Ascending aorta (tissue), 2 donors: ENCODE data around the gene ULK4. TPM values are rescaled to one million over a fixed set of nuclear protein-coding genes. Genes with fewer than 3 reads are reported as not detected.
A peak's percentile ranks its signal among the peaks of the same experiment; 100 is the strongest.

Experiments
- DNase-seq, 2 donors: peaks; one replicate each; pipeline ENCODE4 v3.0.0-alpha.2; 2019; ENCODE audit warnings: low spot score in 2 of 2
- H3K27ac ChIP-seq, 2 donors: fragments of 200-600 bp; sonication (generic); one replicate each; pipeline ENCODE4 v1.5.1; 2016 to 2017; ENCODE audit warnings: mild to moderate bottlenecking in 1 of 2
- H3K27me3 ChIP-seq: fragments of 200-600 bp; sonication (generic); one replicate; pipeline ENCODE4 v1.5.1; 2017
- H3K36me3 ChIP-seq, 2 donors: fragments of 200-600 bp; sonication (generic); one replicate each; pipeline ENCODE4 v1.5.1; 2016
- H3K4me1 ChIP-seq, 2 donors: fragments of 200-600 bp; sonication (generic); one replicate each; pipeline ENCODE4 v1.5.1; 2016 to 2017; ENCODE audit warnings: mild to moderate bottlenecking in 1 of 2
- H3K4me3 ChIP-seq, 2 donors: fragments of 200-600 bp; sonication (generic); one replicate each; pipeline ENCODE4 v1.5.1; 2016 to 2017; ENCODE audit warnings: mild to moderate bottlenecking in 1 of 2
- H3K9me3 ChIP-seq, 2 donors: fragments of 200-600 bp; sonication (generic); one replicate each; pipeline ENCODE4 v1.5.1; 2016
- CTCF ChIP-seq, 3 experiments: fragments of 200-600 bp in 2 of 3; fragments of 450-650 bp in 1 of 3; sonication (generic) in 2 of 3; IDR thresholded peaks; one replicate each; pipeline ENCODE4 v1.5.1; 2016 to 2019; ENCODE audit warnings: antibody characterized with exemption in 3 of 3, mild to moderate bottlenecking in 1 of 3, moderate library complexity in 1 of 3
- intact Hi-C: fragments of 100-400 bp; cut with DNase I; formaldehyde crosslinking; loops from one replicate; pipeline ENCODE4 v1.15.1; 2023
- total RNA-seq: library from RNA; depleted of rRNA; stranded (reverse); fragments of >200 nt; gene quantifications from one replicate; pipeline ENCODE4 v1.1.0, GENCODE V29; 2016

Gene ULK4
- total RNA-seq, 1 donor from 2014 or later = 4.2 TPM

- Histone ChIP-seq H3K36me3 (no peaks in the 10 kb centered on the region), H3K4me1 (peaks cover 0 to 50% of the 10 kb centered on the region in 2 donors), H3K27ac (no peak overlapping the region), H3K27me3 (no peaks in the 10 kb centered on the region), H3K9me3 (no peaks in the 10 kb centered on the region), H3K4me3 (no peak overlapping the region)
- DNase-seq = no peak
- intact Hi-C loops = no loop called here
- no peak for TF ChIP-seq CTCF (IDR thresholded peaks at IDR 0.05)
These were observed 756.3 kb downstream of the ULK4 start for GRCh38 chr3:41205591-41205990.

GRCh38 chr3:41204369-41204768 lies 757.5 kb downstream of the ULK4 start:
- intact Hi-C loops = loop anchor here (5.0 kb wide), 2 partner anchors 33 to 437 kb away; no protein-coding TSS in a partner anchor
- TF ChIP-seq CTCF (IDR thresholded peaks at IDR 0.05) = no peak
- H3K4me3 ChIP-seq = no peak overlapping the region
- H3K9me3 ChIP-seq = no peaks in the 10 kb centered on the region
- no peaks in the 10 kb centered on the region for H3K27me3 ChIP-seq
- no peaks in the 10 kb centered on the region for H3K36me3 ChIP-seq
- no peak overlapping the region for H3K27ac ChIP-seq
- H3K4me1 ChIP-seq = peaks cover 0 to 50% of the 10 kb centered on the region in 2 donors
- DNase-seq = no peak

- no peaks in the 10 kb centered on the region for H3K36me3 ChIP-seq
- intact Hi-C loops = loop anchor here (5.0 kb wide), 2 partner anchors 34 to 436 kb away; no protein-coding TSS in a partner anchor
- H3K4me3 ChIP-seq = peak overlapping the region; percentile 17 to 100
- H3K4me1 ChIP-seq = peaks cover 0 to 54% of the 10 kb centered on the region in 2 donors
- no peak overlapping the region for H3K27ac ChIP-seq
- H3K27me3 ChIP-seq = no peaks in the 10 kb centered on the region
- no peaks in the 10 kb centered on the region for H3K9me3 ChIP-seq
- no peak for DNase-seq
- TF ChIP-seq CTCF (IDR thresholded peaks at IDR 0.05) = peak in 2 of 3 experiments; percentile 24 to 51
These were observed 759.0 kb downstream of the ULK4 start for GRCh38 chr3:41202834-41203345.

- DNase-seq = no peak
- Histone ChIP-seq H3K27ac (no peak overlapping the region), H3K4me1 (peaks cover 0 to 49% of the 10 kb centered on the region in 2 donors), H3K9me3 (no peaks in the 10 kb centered on the region), H3K27me3 (no peaks in the 10 kb centered on the region), H3K36me3 (no peaks in the 10 kb centered on the region), H3K4me3 (peak overlapping the region; percentile 100)
- intact Hi-C loops = loop anchor here (5.0 kb wide), 2 partner anchors 35 to 435 kb away; no protein-coding TSS in a partner anchor
- no peak for TF ChIP-seq CTCF (IDR thresholded peaks at IDR 0.05)
These were observed 759.6 kb downstream of the ULK4 start for GRCh38 chr3:41202075-41202833.

- Histone ChIP-seq H3K27me3 (no peaks in the 10 kb centered on the region), H3K4me3 (peak overlapping the region; percentile 100), H3K36me3 (no peaks in the 10 kb centered on the region), H3K27ac (peak overlapping the region; percentile 98 to 100), H3K4me1 (peaks cover 0 to 38% of the 10 kb centered on the region in 2 donors), H3K9me3 (no peaks in the 10 kb centered on the region)
- no peak for TF ChIP-seq CTCF (IDR thresholded peaks at IDR 0.05)
- intact Hi-C loops = loop anchor here (5.0 kb wide), 2 partner anchors 37 to 433 kb away; no protein-coding TSS in a partner anchor
- DNase-seq = no peak
These were observed 761.3 kb downstream of the ULK4 start for GRCh38 chr3:41200669-41201021.
